B cell (primary cell): ENCODE measurements around the gene CCDC83. TPM values are rescaled to one million over a fixed set of nuclear protein-coding genes. Genes with fewer than 3 reads are reported as not detected.

Experiments
- ATAC-seq: fragments of 200-7000 bp; cut with Tn5 transposase; one replicate; pipeline ENCODE4 v1.10.0; 2021; ENCODE audit warnings: low read depth, mild to moderate bottlenecking, moderate number of reproducible peaks, moderate library complexity
- CTCF ChIA-PET: fragments of 350-600 bp; sonication (Branson Sonifier 250); formaldehyde crosslinking; loops from one replicate; lab custom pipeline; 2021; ENCODE audit warnings: antibody characterized with exemption, inconsistent platforms; lab: Charles Lee
- POLR2A ChIA-PET: fragments of 350-600 bp; sonication (Branson Sonifier 250); formaldehyde crosslinking; loops from one replicate; lab custom pipeline; 2021; ENCODE audit warnings: antibody characterized with exemption; lab: Charles Lee
- DNase-seq: peaks from one replicate; pipeline ENCODE4 v3.0.0; 2013
- H2AFZ ChIP-seq: 2 replicates; pipeline ENCODE4 v1.6.1; 2012; ENCODE audit warnings: mild to moderate bottlenecking, low read depth, low read length; ENCODE audit not compliant: insufficient read depth, poor library complexity, severe bottlenecking
- H3K27ac ChIP-seq, 2 donors: 1 replicate in 1 of 2; 2 replicates in 1 of 2; pipeline ENCODE4 v1.5.1; 2012 to 2013; ENCODE audit warnings: low read length in 2 of 2, mild to moderate bottlenecking in 2 of 2, moderate library complexity in 1 of 2
- H3K27me3 ChIP-seq, 4 experiments: fragments of 200-600 bp in 1 of 4; sonication (generic) in 1 of 4; replicated peaks in 1 of 4; 1 replicate in 2 of 4; 2 replicates in 2 of 4; pipeline versions ENCODE4 v1.6.1 to v1.7.0; 2013 to 2016; ENCODE audit warnings: low read length in 3 of 4, mild to moderate bottlenecking in 2 of 4, mixed read lengths in 1 of 4, moderate library complexity in 1 of 4; ENCODE audit not compliant: insufficient read depth in 4 of 4, control insufficient read depth in 3 of 4; ENCODE audit errors: control extremely low read depth in 1 of 4
- H3K36me3 ChIP-seq, 2 experiments: replicated peaks in 1 of 2; 1 replicate in 1 of 2; 2 replicates in 1 of 2; pipeline versions ENCODE4 v1.6.1 to v1.7.1; 2013; ENCODE audit warnings: low read length in 1 of 2; ENCODE audit not compliant: insufficient read depth in 2 of 2, control insufficient read depth in 1 of 2; ENCODE audit errors: control extremely low read depth in 1 of 2, extremely low read depth in 1 of 2
- H3K4me1 ChIP-seq, 2 donors: fragments of 200-600 bp in 1 of 2; sonication (generic) in 1 of 2; 1 replicate in 1 of 2; 2 replicates in 1 of 2; pipeline versions ENCODE4 v1.5.1 to v1.6.1; 2013 to 2017; ENCODE audit warnings: low read length in 2 of 2; ENCODE audit not compliant: control insufficient read depth in 2 of 2, insufficient read depth in 2 of 2
- H3K4me2 ChIP-seq: replicated peaks from 2 replicates; pipeline ENCODE3; 2012; ENCODE audit warnings: mild to moderate bottlenecking, low read depth, low read length; ENCODE audit not compliant: poor library complexity, severe bottlenecking
- H3K4me3 ChIP-seq, 5 experiments: fragments of 200-600 bp in 1 of 5; sonication (generic) in 1 of 5; 1 replicate in 3 of 5; 2 replicates in 2 of 5; pipeline versions ENCODE4 v1.5.1 to v1.7.0; 2011 to 2016; ENCODE audit warnings: low read length in 4 of 5, mild to moderate bottlenecking in 4 of 5, low read depth in 2 of 5, control low read depth in 1 of 5, moderate library complexity in 1 of 5; ENCODE audit not compliant: insufficient read depth in 1 of 5; ENCODE audit errors: control extremely low read depth in 1 of 5, extremely low read depth in 1 of 5
- H3K79me2 ChIP-seq: fragments of 200-600 bp; sonication (generic); one replicate; pipeline ENCODE4 v1.6.0; 2016; ENCODE audit warnings: low read length; ENCODE audit not compliant: control insufficient read depth, insufficient read depth
- H3K9ac ChIP-seq: fragments of 200-600 bp; sonication (generic); 2 replicates; pipeline ENCODE4 v1.6.1; 2017; ENCODE audit warnings: mild to moderate bottlenecking, low read length, moderate library complexity
- H3K9me3 ChIP-seq, 3 donors: one replicate each; pipeline versions ENCODE4 v1.6.1 to v1.7.1; 2013; ENCODE audit warnings: low read length in 2 of 3; ENCODE audit not compliant: control insufficient read depth in 2 of 3, insufficient read depth in 1 of 3; ENCODE audit errors: control extremely low read depth in 1 of 3
- H4K20me1 ChIP-seq: 2 replicates; pipeline ENCODE4 v1.6.0; 2012; ENCODE audit warnings: mild to moderate bottlenecking, low read length; ENCODE audit not compliant: insufficient read depth, control insufficient read depth, poor library complexity, severe bottlenecking
- H3K27ac Mint-ChIP-seq: one replicate; pipeline ENCODE4 v1.8.0; 2021; ENCODE audit warnings: mixed read lengths
- H3K27me3 Mint-ChIP-seq: one replicate; pipeline ENCODE4 v1.8.0; 2021; ENCODE audit warnings: mixed read lengths
- H3K4me1 Mint-ChIP-seq: one replicate; pipeline ENCODE4 v1.8.0; 2021; ENCODE audit warnings: mixed read lengths
- H3K4me3 Mint-ChIP-seq: one replicate; pipeline ENCODE4 v1.8.0; 2021; ENCODE audit warnings: mixed read lengths
- H3K9me3 Mint-ChIP-seq: one replicate; pipeline ENCODE4 v1.8.0; 2022; ENCODE audit warnings: mixed read lengths; ENCODE audit not compliant: insufficient read depth
- CTCF ChIP-seq: fragments of 200-600 bp; IDR thresholded peaks from one replicate; pipeline ENCODE4 v1.8.0; 2022; ENCODE audit warnings: antibody characterized with exemption, mild to moderate bottlenecking
- EZH2 ChIP-seq: IDR thresholded peaks from 2 replicates; pipeline ENCODE4 v1.6.1; 2012; ENCODE audit warnings: borderline replicate concordance, low read depth, mild to moderate bottlenecking, moderate library complexity, low read length; ENCODE audit not compliant: insufficient read depth, poor library complexity, severe bottlenecking
- WGBS: methylation state at CpG from one replicate; pipeline ENCODE4 v1.1.5; 2013; ENCODE audit warnings: missing lambda C conversion rate; ENCODE audit not compliant: insufficient coverage; 5-methylcytosine and 5-hydroxymethylcytosine counted together
- intact Hi-C: fragments of 100-400 bp; cut with micrococcal nuclease; formaldehyde crosslinking; loops from one replicate; pipeline ENCODE4 v1.10.0; 2022
- polyA plus RNA-seq: library from polyadenylated mRNA; depleted of rRNA; stranded (reverse); fragments of >200 nt; gene quantifications from 2 replicates; pipeline ENCODE4 v1.2.3, GENCODE V29; 2012
- total RNA-seq, 2 donors: library from RNA; stranded (reverse); fragments of 120-200 nt in 1 of 2; gene quantifications; 1 replicate in 1 of 2; 2 replicates in 1 of 2; pipeline versions ENCODE4 v1.2.3 to v1.2.4, GENCODE V29; 2013 to 2022

CCDC83 gene
- total and polyA plus RNA-seq, 2 donors (not counting 1 experiment from before 2014, with no cell fraction given) = not detected

- Histone ChIP-seq H3K27me3 (peaks cover 0 to 30% (median 3%) of the 10 kb centered on the region in 4 experiments), H4K20me1 (no peaks in the 10 kb centered on the region), H3K36me3 (no peaks in the 10 kb centered on the region), H3K4me3 (peak overlapping the region in 4 of 5 experiments; percentile 32 to 70 (median 60)), H3K4me1 (peaks cover 16 to 25% of the 10 kb centered on the region in 2 donors), H2AFZ (peak overlapping the region; percentile 83), H3K79me2 (no peaks in the 10 kb centered on the region), H3K4me2 (peak overlapping the region; percentile 84), H3K9me3 (no peaks in the 10 kb centered on the region), H3K9ac (peak overlapping the region; percentile 62), H3K27ac (no peak overlapping the region)
- H3K4me1 Mint-ChIP-seq = peaks cover 23% of the 10 kb centered on the region
- H3K4me3 Mint-ChIP-seq = peak overlapping the region; percentile 86
- ATAC-seq = no peak
- 83% methylated on average over 9 of the region's 13 CpGs for WGBS
- peak; percentile 8 for DNase-seq
- H3K27ac Mint-ChIP-seq = no peak overlapping the region
- peaks cover 28% of the 10 kb centered on the region for H3K27me3 Mint-ChIP-seq
- no peak for TF ChIP-seq EZH2
- TF ChIP-seq CTCF = no peak
- H3K9me3 Mint-ChIP-seq = no peaks in the 10 kb centered on the region
- intact Hi-C loops = loop anchor here (2.0 kb wide), 2 partner anchors 43 to 183 kb away; partner anchors contain the start of genes CCDC83 and TMEM126B
- ChIA-PET POLR2A (no interaction called here), CTCF (no interaction called here)
Measured at GRCh38 chr11:85811624-85812023, 43.6 kb upstream of the CCDC83 start.

GRCh38 chr11:85813721-85814120 is 41.5 kb upstream of the CCDC83 start:
- intact Hi-C loops = no loop called here
- H3K79me2 ChIP-seq = no peaks in the 10 kb centered on the region
- H3K9ac ChIP-seq = no peak overlapping the region
- no peaks in the 10 kb centered on the region for H4K20me1 ChIP-seq
- peaks cover 16 to 25% of the 10 kb centered on the region in 2 donors for H3K4me1 ChIP-seq
- ChIA-PET CTCF (interaction anchor here (1.0 kb wide), 1 partner anchor 16 kb away, joined by 3 read pairs; no protein-coding TSS in a partner anchor), POLR2A (no interaction called here)
- DNase-seq (no peak), ATAC-seq (no peak)
- peaks cover 0 to 30% (median 3%) of the 10 kb centered on the region in 4 experiments for H3K27me3 ChIP-seq
- H3K27me3 Mint-ChIP-seq = peaks cover 28% of the 10 kb centered on the region
- H3K27ac Mint-ChIP-seq = no peak overlapping the region
- WGBS = 100% methylated on average over 1 of the region's 9 CpGs
- H3K4me1 Mint-ChIP-seq = peaks cover 23% of the 10 kb centered on the region
- H3K4me2 ChIP-seq = no peak overlapping the region
- no peaks in the 10 kb centered on the region for H3K36me3 ChIP-seq
- no peak for TF ChIP-seq CTCF
- no peak for TF ChIP-seq EZH2
- no peak overlapping the region for H3K4me3 Mint-ChIP-seq
- no peak overlapping the region for H2AFZ ChIP-seq
- H3K9me3 Mint-ChIP-seq = no peaks in the 10 kb centered on the region
- H3K27ac ChIP-seq = no peak overlapping the region
- no peaks in the 10 kb centered on the region for H3K9me3 ChIP-seq
- no peak overlapping the region for H3K4me3 ChIP-seq
